CD14-positive monocyte (primary cell): Measurements from ENCODE around the gene ARL3. TPM values are rescaled to one million over a fixed set of nuclear protein-coding genes. Genes with fewer than 3 reads are reported as not detected.

ENCODE experiments used
- DNase-seq, 3 donors: peaks; one replicate each; pipeline ENCODE4 v3.0.0-alpha.2; 2011 to 2022
- H2AFZ ChIP-seq: 2 replicates; pipeline ENCODE4 v1.6.0; 2012; ENCODE audit warnings: mild to moderate bottlenecking, low read depth, low read length, inconsistent platforms; ENCODE audit not compliant: insufficient read depth, poor library complexity, severe bottlenecking
- H3K27ac ChIP-seq, 2 donors: 1 replicate in 1 of 2; 2 replicates in 1 of 2; pipeline ENCODE4 v1.5.1; 2012 to 2013; ENCODE audit warnings: low read length in 2 of 2, control low read depth in 1 of 2, inconsistent platforms in 1 of 2, low read depth in 1 of 2, mild to moderate bottlenecking in 1 of 2
- H3K27me3 ChIP-seq, 2 donors: one replicate each; pipeline versions ENCODE4 v1.6.0 to v1.6.1; 2011 to 2013; ENCODE audit warnings: low read length in 2 of 2; ENCODE audit not compliant: control insufficient read depth in 2 of 2, insufficient read depth in 2 of 2
- H3K36me3 ChIP-seq, 2 donors: replicated peaks in 1 of 2; 1 replicate in 1 of 2; 2 replicates in 1 of 2; pipeline versions ENCODE4 v1.5.1 to v1.6.1; 2012 to 2013; ENCODE audit warnings: low read length in 2 of 2, control low read depth in 1 of 2, inconsistent platforms in 1 of 2, mild to moderate bottlenecking in 1 of 2; ENCODE audit not compliant: insufficient read depth in 2 of 2, control insufficient read depth in 1 of 2
- H3K4me1 ChIP-seq, 2 donors: 1 replicate in 1 of 2; 2 replicates in 1 of 2; pipeline versions ENCODE4 v1.5.1 to v1.6.1; 2012 to 2013; ENCODE audit warnings: low read length in 2 of 2, control low read depth in 1 of 2, inconsistent platforms in 1 of 2, mild to moderate bottlenecking in 1 of 2, moderate library complexity in 1 of 2; ENCODE audit not compliant: insufficient read depth in 2 of 2, control insufficient read depth in 1 of 2
- H3K4me2 ChIP-seq: replicated peaks from 2 replicates; pipeline ENCODE3; 2012; ENCODE audit warnings: low read length, moderate library complexity, mild to moderate bottlenecking; ENCODE audit not compliant: poor library complexity, severe bottlenecking; ENCODE audit errors: extremely low read depth
- H3K4me3 ChIP-seq, 3 experiments: fragments of 200-600 bp in 1 of 3; sonication (generic) in 1 of 3; replicated peaks in 1 of 3; 1 replicate in 2 of 3; 2 replicates in 1 of 3; pipeline ENCODE4 v1.5.1; 2011 to 2013; ENCODE audit warnings: low read length in 3 of 3, mild to moderate bottlenecking in 3 of 3, control low read depth in 2 of 3, low read depth in 2 of 3, inconsistent platforms in 1 of 3, moderate library complexity in 1 of 3
- H3K79me2 ChIP-seq: 2 replicates; pipeline ENCODE4 v1.6.0; 2012; ENCODE audit warnings: mild to moderate bottlenecking, control low read depth, inconsistent platforms, low read length, moderate library complexity; ENCODE audit not compliant: insufficient read depth
- H3K9ac ChIP-seq: 2 replicates; pipeline ENCODE4 v1.6.0; 2017; ENCODE audit warnings: low read length, mild to moderate bottlenecking; ENCODE audit not compliant: insufficient read depth, poor library complexity, severe bottlenecking
- H3K9me3 ChIP-seq, 2 donors: replicated peaks in 1 of 2; 1 replicate in 1 of 2; 2 replicates in 1 of 2; pipeline versions ENCODE4 v1.5.1 to v1.6.1; 2012 to 2013; ENCODE audit warnings: low read length in 2 of 2, control low read depth in 1 of 2; ENCODE audit not compliant: control insufficient read depth in 1 of 2, insufficient read depth in 1 of 2
- H4K20me1 ChIP-seq: 2 replicates; pipeline ENCODE4 v1.6.0; 2012; ENCODE audit warnings: mild to moderate bottlenecking, low read length, control low read depth, moderate library complexity; ENCODE audit not compliant: insufficient read depth
- H3K27ac Mint-ChIP-seq, 7 donors: one replicate each; pipeline ENCODE4 v1.8.0; 2020; ENCODE audit warnings: mild to moderate bottlenecking in 7 of 7, mixed read lengths in 7 of 7, moderate library complexity in 6 of 7, inconsistent platforms in 2 of 7
- H3K27me3 Mint-ChIP-seq, 3 donors: one replicate each; pipeline ENCODE4 v1.8.0; 2021 to 2022; ENCODE audit warnings: low read depth in 3 of 3, mild to moderate bottlenecking in 3 of 3, mixed read lengths in 3 of 3, moderate library complexity in 3 of 3, inconsistent platforms in 1 of 3
- H3K36me3 Mint-ChIP-seq, 2 donors: one replicate each; pipeline ENCODE4 v1.8.0; 2020; ENCODE audit warnings: mixed read lengths in 2 of 2, inconsistent platforms in 1 of 2, mild to moderate bottlenecking in 1 of 2
- H3K4me1 Mint-ChIP-seq: one replicate; pipeline ENCODE4 v1.8.0; 2020; ENCODE audit warnings: mild to moderate bottlenecking, mixed read lengths
- H3K4me3 Mint-ChIP-seq, 2 donors: one replicate each; pipeline ENCODE4 v1.8.0; 2020; ENCODE audit warnings: mild to moderate bottlenecking in 2 of 2, mixed read lengths in 2 of 2, moderate library complexity in 1 of 2
- H3K9me3 Mint-ChIP-seq, 7 donors: one replicate each; pipeline ENCODE4 v1.8.0; 2020 to 2022; ENCODE audit warnings: mixed read lengths in 7 of 7, mild to moderate bottlenecking in 6 of 7, moderate library complexity in 6 of 7, inconsistent platforms in 2 of 7
- CTCF ChIP-seq: fragments of 200-600 bp; IDR thresholded peaks from one replicate; pipeline ENCODE4 v1.8.0; 2022; ENCODE audit warnings: antibody characterized with exemption, mild to moderate bottlenecking
- WGBS: methylation state at CpG from one replicate; pipeline ENCODE4 v1.1.5; 2013; ENCODE audit warnings: missing lambda C conversion rate; ENCODE audit not compliant: insufficient coverage; 5-methylcytosine and 5-hydroxymethylcytosine counted together
- intact Hi-C, 2 donors: fragments of 100-400 bp; cut with micrococcal nuclease; formaldehyde crosslinking; loops; one replicate each; pipeline versions ENCODE4 v1.15.0 to v1.15.1; 2023
- polyA plus RNA-seq, 3 donors: library from polyadenylated mRNA; depleted of rRNA in 1 of 3; unstranded in 2 of 3; stranded (reverse) in 1 of 3; fragments of 300-500 nt in 2 of 3; fragments of >200 nt in 1 of 3; fragmentation: Illumina TruSeq in 2 of 3; gene quantifications; 1 replicate in 2 of 3; 2 replicates in 1 of 3; pipeline ENCODE4 v1.2.3, GENCODE V29; 2012 to 2021

Gene ARL3
- polyA plus RNA-seq, 3 donors = 2.8 to 6.3 (median 6.0) TPM

GRCh38 chr10:102648269-102648888, 65.8 kb downstream of the ARL3 start:
- peaks cover 99% of the 10 kb centered on the region for H3K79me2 ChIP-seq
- H3K9me3 Mint-ChIP-seq = peaks cover 0 to 2% (median 0%) of the 10 kb centered on the region in 7 donors
- H4K20me1 ChIP-seq = peaks cover 82% of the 10 kb centered on the region
- no peak for DNase-seq
- H3K27ac Mint-ChIP-seq = peak overlapping the region; percentile 51 to 99 (median 71)
- peaks cover 24 to 29% of the 10 kb centered on the region in 2 donors for H3K36me3 ChIP-seq
- H3K4me1 Mint-ChIP-seq = peaks cover 69% of the 10 kb centered on the region
- intact Hi-C loops = loop anchor here in 1 of 2 donors (5.0 kb wide), 1 partner anchor 64 kb away; the partner anchor contains the start of genes ARL3 and SFXN2
- H2AFZ ChIP-seq = no peak overlapping the region
- H3K27me3 Mint-ChIP-seq = peaks cover 0 to 3% (median 0%) of the 10 kb centered on the region in 3 donors
- WGBS = 73% methylated on average over 8 of the region's 12 CpGs
- peak overlapping the region; percentile 87 to 99 for H3K27ac ChIP-seq
- H3K4me3 Mint-ChIP-seq = peak overlapping the region; percentile 99
- peaks cover 32 to 59% of the 10 kb centered on the region in 2 donors for H3K36me3 Mint-ChIP-seq
- H3K9ac ChIP-seq = peak overlapping the region; percentile 96
- no peaks in the 10 kb centered on the region for H3K27me3 ChIP-seq
- no peaks in the 10 kb centered on the region for H3K9me3 ChIP-seq
- peaks cover 70% of the 10 kb centered on the region in 2 donors for H3K4me1 ChIP-seq
- TF ChIP-seq CTCF = no peak
- H3K4me2 ChIP-seq = peak overlapping the region; percentile 89
- peak overlapping the region; percentile 71 to 99 (median 76) for H3K4me3 ChIP-seq

GRCh38 chr10:102647443-102648268, 66.5 kb downstream of the ARL3 start:
- Histone ChIP-seq H3K4me1 (peaks cover 62 to 63% of the 10 kb centered on the region in 2 donors), H3K79me2 (peaks cover 99% of the 10 kb centered on the region), H3K4me3 (peak overlapping the region; percentile 71 to 99 (median 76)), H3K9ac (peak overlapping the region; percentile 96), H3K4me2 (peak overlapping the region; percentile 89), H3K36me3 (peaks cover 19 to 23% of the 10 kb centered on the region in 2 donors), H3K27me3 (no peaks in the 10 kb centered on the region), H3K9me3 (no peaks in the 10 kb centered on the region), H3K27ac (peak overlapping the region; percentile 87 to 99), H4K20me1 (peaks cover 74% of the 10 kb centered on the region), H2AFZ (no peak overlapping the region)
- peak overlapping the region; percentile 76 to 100 (median 99) for H3K27ac Mint-ChIP-seq
- no peak for TF ChIP-seq CTCF
- DNase-seq = no peak
- H3K4me1 Mint-ChIP-seq = peaks cover 62% of the 10 kb centered on the region
- H3K36me3 Mint-ChIP-seq = peaks cover 26 to 52% of the 10 kb centered on the region in 2 donors
- peaks cover 0 to 3% (median 0%) of the 10 kb centered on the region in 3 donors for H3K27me3 Mint-ChIP-seq
- 82% methylated on average over 6 of the region's 7 CpGs for WGBS
- H3K9me3 Mint-ChIP-seq = peaks cover 0 to 2% (median 0%) of the 10 kb centered on the region in 7 donors
- intact Hi-C loops = loop anchor here (2.0 to 5.0 kb wide), 2 partner anchors 27 to 65 kb away; partner anchors contain the start of genes ARL3 (in 1 of the 2) and SFXN2 (in 1 of the 2)
- peak overlapping the region; percentile 99 for H3K4me3 Mint-ChIP-seq
